Choroid plexus epithelial cell (primary cell): ENCODE data around the gene EYS.

Experiments used
- DNase-seq: peaks from one replicate; pipeline ENCODE4 v3.0.0-alpha.2; 2010; ENCODE audit warnings: low read depth
- H3K4me3 ChIP-seq: 2 replicates; pipeline ENCODE4 v1.5.1; 2011; ENCODE audit warnings: low read depth, mild to moderate bottlenecking, control low read depth, low read length, moderate library complexity
- CTCF ChIP-seq: conservative IDR thresholded peaks from 2 replicates; pipeline ENCODE4 v1.5.1; 2011; ENCODE audit warnings: low read depth, mild to moderate bottlenecking, control low read depth, inconsistent platforms, low read length, moderate library complexity

Gene EYS

GRCh38 chr6:64221776-64222175, 1485.2 kb downstream of the EYS start:
- peak; percentile 26 for TF ChIP-seq CTCF
- DNase-seq: peak; percentile 95
- no peak overlapping the region for H3K4me3 ChIP-seq

- DNase-seq: no peak
- H3K4me3 ChIP-seq: no peak overlapping the region
- TF ChIP-seq CTCF: no peak
Observed at GRCh38 chr6:64220801-64221200, 1486.2 kb downstream of the EYS start.

- no peak for TF ChIP-seq CTCF
- peak; percentile 92 for DNase-seq
- no peak overlapping the region for H3K4me3 ChIP-seq
Observed at GRCh38 chr6:64217721-64218620, 1489.1 kb downstream of the EYS start.

DNA sequence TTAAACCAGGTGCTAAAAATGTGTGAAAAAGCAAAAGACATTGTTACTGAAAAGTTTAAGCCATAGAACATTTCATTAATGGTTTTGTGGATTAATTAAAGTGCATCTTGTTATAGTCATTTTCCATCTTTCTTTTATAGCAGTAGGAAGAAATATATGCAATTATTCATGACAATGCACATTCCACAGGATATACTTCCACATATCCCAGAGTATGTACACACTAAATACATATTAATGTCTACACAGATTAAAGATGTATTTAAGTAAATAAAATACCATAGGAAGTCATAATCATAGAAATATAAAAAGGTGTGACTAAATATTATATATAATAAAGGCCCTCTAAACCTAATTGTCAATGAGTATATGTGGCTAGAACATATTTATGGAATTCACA, 1492.7 kb downstream of the EYS start:
- TF ChIP-seq CTCF: no peak
- no peak for DNase-seq
- no peak overlapping the region for H3K4me3 ChIP-seq

- TF ChIP-seq CTCF: no peak
- no peak for DNase-seq
- H3K4me3 ChIP-seq: no peak overlapping the region
Observed at GRCh38 chr6:64213697-64214096, 1493.3 kb downstream of the EYS start.

DNA sequence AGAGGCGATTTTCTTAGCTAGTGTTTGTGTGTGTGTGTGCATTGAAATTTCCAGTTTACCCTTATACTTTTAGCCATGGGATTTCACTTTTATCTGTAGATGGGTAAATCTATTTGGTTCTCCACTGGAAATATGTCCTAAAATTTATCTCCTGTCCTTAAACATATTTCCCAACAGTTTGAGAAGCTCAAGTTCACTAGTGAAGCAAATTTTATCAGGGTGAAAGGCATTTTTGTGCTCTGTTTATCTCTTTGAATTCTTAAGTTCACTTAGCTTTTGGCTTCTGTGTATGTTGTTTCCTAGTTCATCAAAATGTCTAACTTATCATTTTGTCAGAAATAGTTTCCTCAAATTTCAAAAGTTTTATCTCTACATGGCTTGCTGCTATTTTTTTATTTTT, 1509.8 kb downstream of the EYS start:
- TF ChIP-seq CTCF: no peak
- H3K4me3 ChIP-seq: no peak overlapping the region
- DNase-seq: no peak

DNA sequence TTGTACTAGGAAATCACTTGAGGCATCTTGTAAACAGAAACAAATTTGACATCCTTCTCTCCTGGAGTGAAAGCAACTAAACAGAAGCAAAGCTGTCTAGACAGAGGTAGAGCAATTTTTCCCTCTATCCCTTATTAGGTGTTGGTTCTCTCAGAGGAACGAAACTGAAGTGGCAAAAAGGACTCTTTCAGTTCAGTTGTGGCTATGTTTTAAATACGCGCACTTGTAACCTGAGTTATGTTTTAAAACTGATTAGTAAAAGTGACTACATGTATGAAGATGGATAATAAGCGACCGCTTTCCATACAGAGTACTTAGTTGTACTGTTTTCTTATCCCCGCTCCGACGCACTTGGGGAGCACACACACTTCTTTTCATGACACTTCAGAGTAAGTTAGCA, 1520.4 kb downstream of the EYS start:
- H3K4me3 ChIP-seq: no peak overlapping the region
- DNase-seq: no peak
- TF ChIP-seq CTCF: no peak
